Smooth muscle cell (in vitro differentiated cells): Measurements from ENCODE around the gene BMS1. TPM values are rescaled to one million over a fixed set of nuclear protein-coding genes. Genes with fewer than 3 reads are reported as not detected.
"Not testable (repeated sequence)": the region's sequence is repeated elsewhere in the genome, so short reads cannot be mapped to it uniquely, and the experiment has no call there.

Experiments
- DNase-seq: peaks from one replicate; lab custom pipeline; 2025; ENCODE audit not compliant: unreplicated experiment; lab: John Stamatoyannopoulos, UW
- H2AFZ ChIP-seq: fragments of 200-600 bp; sonication (generic); 2 replicates; pipeline ENCODE4 v1.6.0; 2016; ENCODE audit warnings: antibody characterized with exemption, low read depth, mild to moderate bottlenecking
- H3F3A ChIP-seq: fragments of 200-600 bp; sonication (generic); 2 replicates; pipeline ENCODE4 v1.6.0; 2017; ENCODE audit warnings: antibody characterized with exemption, low read depth
- H3K27ac ChIP-seq: fragments of 200-600 bp; sonication (generic); 2 replicates; pipeline ENCODE4 v1.5.1; 2016; ENCODE audit warnings: low read depth, mild to moderate bottlenecking
- H3K27me3 ChIP-seq: fragments of 200-600 bp; sonication (generic); 2 replicates; pipeline ENCODE4 v1.6.1; 2016; ENCODE audit warnings: low read depth, mild to moderate bottlenecking
- H3K36me3 ChIP-seq: fragments of 200-600 bp; sonication (generic); 2 replicates; pipeline ENCODE4 v1.5.1; 2016; ENCODE audit warnings: low read depth
- H3K4me1 ChIP-seq: fragments of 200-600 bp; sonication (generic); 2 replicates; pipeline ENCODE4 v1.5.1; 2016; ENCODE audit warnings: low read depth
- H3K4me2 ChIP-seq: fragments of 200-600 bp; sonication (generic); 2 replicates; pipeline ENCODE4 v1.6.0; 2016; ENCODE audit warnings: mild to moderate bottlenecking
- H3K4me3 ChIP-seq: fragments of 200-600 bp; sonication (generic); 2 replicates; pipeline ENCODE4 v1.5.1; 2016; ENCODE audit warnings: mild to moderate bottlenecking
- H3K79me2 ChIP-seq: fragments of 200-600 bp; sonication (generic); 2 replicates; pipeline ENCODE4 v1.6.0; 2016; ENCODE audit warnings: low read depth, mild to moderate bottlenecking
- H3K9ac ChIP-seq: fragments of 200-600 bp; sonication (generic); 2 replicates; pipeline ENCODE4 v1.6.0; 2016; ENCODE audit warnings: low read depth
- H3K9me3 ChIP-seq: fragments of 200-600 bp; sonication (generic); replicated peaks from 2 replicates; pipeline ENCODE4 v1.5.1; 2016; ENCODE audit warnings: low read depth
- H4K20me1 ChIP-seq: fragments of 200-600 bp; sonication (generic); 2 replicates; pipeline ENCODE4 v1.6.0; 2016; ENCODE audit warnings: low read depth
- CTCF ChIP-seq: fragments of 200-600 bp; sonication (generic); IDR thresholded peaks from 2 replicates; pipeline ENCODE4 v1.5.1; 2017; ENCODE audit warnings: borderline replicate concordance, mild to moderate bottlenecking, antibody characterized with exemption; ENCODE audit not compliant: insufficient read depth, poor library complexity, severe bottlenecking
- WGBS: methylation state at CpG from one replicate; pipeline ENCODE4 v1.1.7; 2016; ENCODE audit warnings: low lambda C conversion rate; 5-methylcytosine and 5-hydroxymethylcytosine counted together
- polyA plus RNA-seq: library from polyadenylated mRNA; unstranded; fragments of >200 nt; fragmentation: Nextera tagmentation; extraction: Ambion mirVana; gene quantifications from 2 replicates; pipeline ENCODE4 v1.2.1, GENCODE V29; 2016
- total RNA-seq: library from RNA; depleted of rRNA; stranded (reverse); fragments of >200 nt; gene quantifications from 2 replicates; pipeline ENCODE4 v1.2.3, GENCODE V29; 2014

The BMS1 gene
- total and polyA plus RNA-seq, 2 experiments from 2014 or later: 14.9 to 17.5 TPM

GRCh38 chr10:42830237-42830636, 47.6 kb downstream of the BMS1 start:
- 96% methylated on average over 7 of the region's 7 CpGs for WGBS
- TF ChIP-seq CTCF: no peak

GRCh38 chr10:42836096-42836495, 53.5 kb downstream of the BMS1 start:
- no peak overlapping the region for H3K9ac ChIP-seq
- H3K79me2 ChIP-seq: no peaks in the 10 kb centered on the region
- H3K4me3 ChIP-seq: no peak overlapping the region
- H2AFZ ChIP-seq: no peak overlapping the region
- no peaks in the 10 kb centered on the region for H3F3A ChIP-seq
- peak overlapping the region; percentile 84 for H3K4me2 ChIP-seq
- 40% methylated on average over 14 of the region's 14 CpGs for WGBS
- TF ChIP-seq CTCF: no peak
- no peak overlapping the region for H3K27ac ChIP-seq
- peaks cover 20% of the 10 kb centered on the region for H3K27me3 ChIP-seq
- H4K20me1 ChIP-seq: no peaks in the 10 kb centered on the region
- H3K36me3 ChIP-seq: peaks cover 5% of the 10 kb centered on the region
- no peaks in the 10 kb centered on the region for H3K4me1 ChIP-seq
- H3K9me3 ChIP-seq: no peaks in the 10 kb centered on the region
- DNase-seq: no peak

More at GRCh38 chr10:42830237-42830636, 47.6 kb downstream of the BMS1 start:
- no peak for DNase-seq
- Histone ChIP-seq H3K27ac (no peak overlapping the region), H3K79me2 (peaks cover 2% of the 10 kb centered on the region), H3K27me3 (no peaks in the 10 kb centered on the region), H3K9me3 (no peaks in the 10 kb centered on the region), H3K4me3 (no peak overlapping the region), H3K9ac (no peak overlapping the region), H3K36me3 (peaks cover 7% of the 10 kb centered on the region), H2AFZ (no peak overlapping the region), H3K4me2 (no peak overlapping the region), H3K4me1 (peaks cover 13% of the 10 kb centered on the region), H4K20me1 (peaks cover 26% of the 10 kb centered on the region), H3F3A (no peaks in the 10 kb centered on the region)

GRCh38 chr10:42836771-42837468, 54.3 kb downstream of the BMS1 start:
- Histone ChIP-seq H3K9me3 (no peaks in the 10 kb centered on the region), H3K27me3 (peaks cover 20% of the 10 kb centered on the region), H3F3A (no peaks in the 10 kb centered on the region), H3K9ac (no peak overlapping the region), H3K4me1 (no peaks in the 10 kb centered on the region), H3K4me3 (peak overlapping the region; percentile 48), H2AFZ (peak overlapping the region; percentile 54), H4K20me1 (no peaks in the 10 kb centered on the region), H3K4me2 (peak overlapping the region; percentile 84), H3K27ac (no peak overlapping the region), H3K36me3 (no peaks in the 10 kb centered on the region), H3K79me2 (no peaks in the 10 kb centered on the region)
- no peak for TF ChIP-seq CTCF
- WGBS: 24% methylated on average over 60 of the region's 60 CpGs
- DNase-seq: no peak

DNA sequence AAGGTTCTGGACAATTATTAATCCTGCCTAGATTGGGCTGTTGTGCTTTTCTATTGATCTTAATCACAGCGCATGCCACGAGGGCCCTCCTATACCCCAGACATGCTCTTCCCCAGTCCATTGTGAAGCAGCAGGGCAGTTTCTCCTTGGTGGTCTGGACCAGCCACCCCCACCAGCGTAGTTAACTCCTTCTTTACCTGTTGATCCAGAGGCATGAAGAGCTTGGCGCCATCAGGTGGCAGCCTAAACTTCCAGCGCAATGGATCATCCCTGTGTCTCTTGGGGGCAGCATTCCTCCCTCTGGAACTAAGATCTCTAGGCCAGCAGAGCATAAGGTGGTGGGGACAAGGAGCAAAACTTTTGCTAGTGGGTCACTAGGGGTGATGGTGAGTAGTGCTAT, 62.2 kb downstream of the BMS1 start:
- H4K20me1 ChIP-seq, H3F3A ChIP-seq, H3K4me3 ChIP-seq, H3K4me1 ChIP-seq, H3K36me3 ChIP-seq, H3K4me2 ChIP-seq, H2AFZ ChIP-seq, DNase-seq, H3K79me2 ChIP-seq, H3K9me3 ChIP-seq, H3K27ac ChIP-seq, H3K27me3 ChIP-seq, H3K9ac ChIP-seq: not testable (repeated sequence)
- 32% methylated on average over 5 of the region's 5 CpGs for WGBS

DNA sequence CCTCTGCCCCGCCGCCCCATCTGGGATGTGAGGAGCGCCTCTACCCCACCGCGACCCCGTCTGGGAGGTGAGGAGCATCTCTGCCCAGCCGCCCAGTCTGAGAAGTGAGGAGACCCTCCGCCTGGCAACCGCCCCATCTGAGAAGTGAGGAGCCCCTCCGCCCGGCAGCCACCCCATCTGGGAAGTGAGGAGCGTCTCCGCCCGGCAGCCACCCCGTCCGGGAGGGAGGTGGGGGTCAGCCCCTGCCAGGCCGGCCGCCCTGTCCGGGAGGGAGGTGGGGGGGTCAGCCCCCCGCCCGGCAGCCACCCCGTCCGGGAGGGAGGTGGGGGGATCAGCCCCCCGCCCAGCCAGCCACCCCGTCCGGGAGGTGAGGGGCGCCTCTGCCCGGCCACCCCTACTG, 64.7 kb downstream of the BMS1 start:
- H3K79me2 ChIP-seq, H3K36me3 ChIP-seq, H3K9ac ChIP-seq, H3K4me1 ChIP-seq, H3K27me3 ChIP-seq, H3K9me3 ChIP-seq, H2AFZ ChIP-seq, DNase-seq, H3K4me2 ChIP-seq, H3K27ac ChIP-seq, H4K20me1 ChIP-seq, H3K4me3 ChIP-seq, H3F3A ChIP-seq: not testable (repeated sequence)
- 95% methylated on average over 8 of the region's 28 CpGs for WGBS
